ENCODE data around the gene ZNF511.
"Not testable (repeated sequence)": the region's sequence is repeated elsewhere in the genome, so short reads cannot be mapped to it uniquely, and the experiment has no call there.

The ZNF511 gene

GRCh38 chr10:133316732-133317131, 8.0 kb downstream of the ZNF511 start:
- no peak for DNase-seq

- DNase-seq = peak; percentile 68
Observed at GRCh38 chr10:133318494-133319127, 9.9 kb downstream of the ZNF511 start.

- not testable (repeated sequence) for DNase-seq
Observed at GRCh38 chr10:133320852-133321422, 12.2 kb downstream of the ZNF511 start.

GRCh38 chr10:133322064-133322709, 13.5 kb downstream of the ZNF511 start:
- not testable (repeated sequence) for DNase-seq

GRCh38 chr10:133324198-133324792, 15.6 kb downstream of the ZNF511 start:
- peak; percentile 75 for DNase-seq

- DNase-seq = no peak
Observed at GRCh38 chr10:133324857-133325260, 16.1 kb downstream of the ZNF511 start.

GRCh38 chr10:133325440-133326222, 16.9 kb downstream of the ZNF511 start:
- no peak for DNase-seq

- no peak for DNase-seq
Observed at GRCh38 chr10:133326223-133326551, 17.5 kb downstream of the ZNF511 start.

- DNase-seq = no peak
Observed at GRCh38 chr10:133326745-133327650, 18.3 kb downstream of the ZNF511 start.

- DNase-seq = no peak
Observed at GRCh38 chr10:133327651-133328357, 19.1 kb downstream of the ZNF511 start.

GRCh38 chr10:133328358-133329343, 19.9 kb downstream of the ZNF511 start:
- DNase-seq = no peak

- DNase-seq = peak; percentile 86
Observed at GRCh38 chr10:133329491-133330202, 20.9 kb downstream of the ZNF511 start.

GRCh38 chr10:133332936-133333699, 24.4 kb downstream of the ZNF511 start:
- DNase-seq = no peak

GRCh38 chr10:133334503-133335245, 26.0 kb downstream of the ZNF511 start:
- no peak for DNase-seq

GRCh38 chr10:133335246-133336117, 26.8 kb downstream of the ZNF511 start:
- DNase-seq = peak; percentile 74

GRCh38 chr10:133336118-133336576, 27.4 kb downstream of the ZNF511 start:
- DNase-seq = no peak
